Germinal center (tissue), 1 donor: Measurements from ENCODE around the gene OR11H6.
"Not testable (repeated sequence)": the region's sequence is repeated elsewhere in the genome, so short reads cannot be mapped to it uniquely, and the experiment has no call there.

ENCODE experiments used
- DNase-seq: peaks from one replicate; pipeline ENCODE4 v3.0.0; 2012; ENCODE audit warnings: mixed read lengths, low spot score

The OR11H6 gene

GRCh38 chr14:20262642-20263128 is 39.2 kb downstream of the OR11H6 start:
- DNase-seq: no peak

- not testable (repeated sequence) for DNase-seq
Observed at GRCh38 chr14:20264361-20264760, 40.9 kb downstream of the OR11H6 start.

GRCh38 chr14:20274062-20274461 is 50.6 kb downstream of the OR11H6 start:
- DNase-seq: no peak
